HEK293 (cell line): ENCODE measurements around the gene LIN37.

ENCODE experiments used
- GLIS2 ChIP-seq: fragments of 450-650 bp; formaldehyde crosslinking; IDR thresholded peaks from 2 replicates; pipeline ENCODE4 v1.5.1; 2016; ENCODE audit warnings: missing biosample characterization, missing genetic modification characterization
- IKZF3 ChIP-seq: fragments of 450-650 bp; IDR thresholded peaks from 2 replicates; pipeline ENCODE4 v1.5.0; 2018; ENCODE audit warnings: missing biosample characterization, mild to moderate bottlenecking, missing genetic modification characterization, moderate library complexity
- KLF16 ChIP-seq: fragments of 450-650 bp; formaldehyde crosslinking; IDR thresholded peaks from 2 replicates; pipeline ENCODE4 v1.5.1; 2017; ENCODE audit warnings: missing biosample characterization, missing genetic modification characterization
- SP3 ChIP-seq: fragments of 450-650 bp; formaldehyde crosslinking; IDR thresholded peaks from 2 replicates; pipeline ENCODE4 v1.5.1; 2016; ENCODE audit warnings: missing biosample characterization, missing genetic modification characterization
- ZBTB1 ChIP-seq: fragments of 450-650 bp; formaldehyde crosslinking; IDR thresholded peaks from 2 replicates; pipeline ENCODE4 v1.5.1; 2016; ENCODE audit warnings: missing biosample characterization, missing genetic modification characterization
- ZBTB8A ChIP-seq: fragments of 450-650 bp; formaldehyde crosslinking; IDR thresholded peaks from 2 replicates; pipeline ENCODE4 v1.5.1; 2016; ENCODE audit warnings: missing biosample characterization, missing genetic modification characterization
- ZFP69B ChIP-seq: fragments of 450-650 bp; formaldehyde crosslinking; IDR thresholded peaks from 2 replicates; pipeline ENCODE4 v1.5.1; 2016; ENCODE audit warnings: missing biosample characterization, missing genetic modification characterization
- ZNF121 ChIP-seq: fragments of 450-650 bp; formaldehyde crosslinking; IDR thresholded peaks from 2 replicates; pipeline ENCODE4 v1.5.1; 2016; ENCODE audit warnings: missing biosample characterization, missing genetic modification characterization
- ZNF184 ChIP-seq: fragments of 450-650 bp; IDR thresholded peaks from 2 replicates; pipeline ENCODE4 v1.5.1; 2018; ENCODE audit warnings: missing biosample characterization, mild to moderate bottlenecking, missing genetic modification characterization
- ZNF394 ChIP-seq: fragments of 450-650 bp; formaldehyde crosslinking; IDR thresholded peaks from 2 replicates; pipeline ENCODE4 v1.5.1; 2016; ENCODE audit warnings: missing biosample characterization, missing genetic modification characterization, mild to moderate bottlenecking, moderate library complexity, borderline replicate concordance
- ZNF404 ChIP-seq: fragments of 450-650 bp; formaldehyde crosslinking; IDR thresholded peaks from 2 replicates; pipeline ENCODE4 v1.5.1; 2017; ENCODE audit warnings: missing biosample characterization, missing genetic modification characterization
- ZNF433 ChIP-seq: fragments of 450-650 bp; formaldehyde crosslinking; IDR thresholded peaks from 2 replicates; pipeline ENCODE4 v1.5.1; 2016; ENCODE audit warnings: missing biosample characterization, missing genetic modification characterization, low read depth
- ZNF600 ChIP-seq: fragments of 450-650 bp; formaldehyde crosslinking; IDR thresholded peaks from 2 replicates; pipeline ENCODE4 v1.5.1; 2016; ENCODE audit warnings: missing biosample characterization, missing genetic modification characterization
- ZNF670 ChIP-seq: fragments of 450-650 bp; formaldehyde crosslinking; IDR thresholded peaks from 2 replicates; pipeline ENCODE4 v1.5.1; 2016; ENCODE audit warnings: missing biosample characterization, missing genetic modification characterization, low read depth
- ZNF701 ChIP-seq: fragments of 450-650 bp; formaldehyde crosslinking; IDR thresholded peaks from 2 replicates; pipeline ENCODE4 v1.5.1; 2016; ENCODE audit warnings: missing biosample characterization, missing genetic modification characterization
- ZNF768 ChIP-seq: fragments of 450-650 bp; formaldehyde crosslinking; IDR thresholded peaks from 2 replicates; pipeline ENCODE4 v1.5.1; 2018; ENCODE audit warnings: missing biosample characterization, mild to moderate bottlenecking, missing genetic modification characterization
- ZNF776 ChIP-seq: fragments of 450-650 bp; formaldehyde crosslinking; IDR thresholded peaks from 2 replicates; pipeline ENCODE4 v1.5.0; 2017; ENCODE audit warnings: missing biosample characterization, missing genetic modification characterization, borderline replicate concordance
- ZSCAN16 ChIP-seq: fragments of 450-650 bp; formaldehyde crosslinking; IDR thresholded peaks from 2 replicates; pipeline ENCODE4 v1.5.1; 2016; ENCODE audit warnings: missing biosample characterization, missing genetic modification characterization
- ZSCAN30 ChIP-seq: fragments of 450-650 bp; IDR thresholded peaks from 2 replicates; pipeline ENCODE4 v1.5.1; 2018; ENCODE audit warnings: missing biosample characterization, mild to moderate bottlenecking, missing genetic modification characterization, moderate library complexity
- TF ChIP-seq, protein P1 (sequence below): fragments of 450-650 bp; formaldehyde crosslinking; IDR thresholded peaks from 2 replicates; pipeline ENCODE4 v1.5.1; 2016; ENCODE audit warnings: missing biosample characterization, missing genetic modification characterization
- TF ChIP-seq, protein P2 (sequence below): fragments of 450-650 bp; formaldehyde crosslinking; conservative IDR thresholded peaks from 2 replicates; pipeline ENCODE4 v1.5.1; 2016; ENCODE audit warnings: low read depth, missing biosample characterization, missing genetic modification characterization
- TF ChIP-seq, protein P3 (sequence below): fragments of 450-650 bp; formaldehyde crosslinking; IDR thresholded peaks from 2 replicates; pipeline ENCODE4 v1.5.1; 2016; ENCODE audit warnings: missing biosample characterization, missing genetic modification characterization
- TF ChIP-seq, protein P4 (sequence below): fragments of 450-650 bp; formaldehyde crosslinking; IDR thresholded peaks from 2 replicates; pipeline ENCODE4 v1.5.1; 2016; ENCODE audit warnings: missing biosample characterization, missing genetic modification characterization
- TF ChIP-seq, protein P5 (sequence below): fragments of 450-650 bp; formaldehyde crosslinking; IDR thresholded peaks from 2 replicates; pipeline ENCODE4 v1.5.1; 2016; ENCODE audit warnings: missing biosample characterization, missing genetic modification characterization
- TF ChIP-seq, protein P6 (sequence below): fragments of 450-650 bp; formaldehyde crosslinking; IDR thresholded peaks from 2 replicates; pipeline ENCODE4 v1.5.1; 2017; ENCODE audit warnings: missing biosample characterization, missing genetic modification characterization
- TF ChIP-seq, protein P7 (sequence below): fragments of 450-650 bp; formaldehyde crosslinking; IDR thresholded peaks from 2 replicates; pipeline ENCODE4 v1.5.1; 2017; ENCODE audit warnings: missing biosample characterization, mild to moderate bottlenecking, missing genetic modification characterization, moderate library complexity

LIN37 gene

DNA sequence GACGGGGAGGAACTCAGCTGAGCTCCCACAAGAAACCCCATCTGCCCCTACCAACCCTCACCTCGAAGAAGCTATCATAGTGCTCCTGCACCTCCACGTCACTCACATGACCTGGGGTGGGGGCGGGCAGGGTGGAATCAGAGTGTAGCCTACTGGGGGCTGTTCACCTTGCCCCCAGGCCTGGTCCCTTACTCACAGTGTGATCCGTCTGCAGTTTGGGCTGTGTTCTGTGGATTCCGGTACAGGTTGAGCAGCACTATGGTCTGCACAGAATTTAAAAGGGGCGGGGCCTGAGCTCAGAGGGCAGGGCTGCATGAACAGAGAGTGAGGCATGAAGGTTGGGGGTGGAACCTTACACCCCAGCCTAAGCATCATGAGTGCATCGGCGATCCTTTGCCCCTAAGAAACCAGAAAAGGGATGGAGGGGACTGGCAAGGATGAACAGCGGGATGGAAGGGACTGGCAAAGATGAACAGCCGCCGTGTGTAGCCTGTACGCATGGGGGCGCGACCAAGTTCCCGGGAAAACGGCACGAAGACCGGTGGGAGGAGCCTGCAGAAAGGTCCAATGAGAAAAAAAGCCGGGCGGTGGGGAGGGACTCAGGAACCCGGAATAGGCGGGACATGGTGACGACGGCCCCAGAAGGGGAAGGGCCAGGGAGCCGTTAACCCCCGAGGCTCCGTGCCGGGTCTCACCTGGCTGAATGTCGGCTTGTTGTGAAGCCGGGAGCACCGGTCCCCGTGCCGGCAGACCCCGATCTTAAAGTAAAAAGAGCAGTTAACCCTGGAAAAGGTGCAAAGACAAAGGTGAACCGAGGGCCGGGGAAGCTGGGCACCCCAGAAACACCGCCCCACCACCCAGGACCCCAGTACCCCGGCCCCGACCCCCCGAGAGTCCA, 3.7 kb upstream of the LIN37 start (continued):
- TF ChIP-seq ZNF600 (tag by site-specific recombination) (0 out of 2 replicates have a peak, but pooled peaks have one; percentile 10), ZNF670 (no peak), ZSCAN16 (tag by site-specific recombination) (no peak), ZSCAN30 (peak; percentile 32; the same call in 1 of the 2 replicates), ZNF776 (tag by site-specific recombination) (no peak), ZNF394 (peak; percentile 52; the same call in 1 of the 2 replicates), ZNF701 (no peak), ZNF433 (tag by site-specific recombination) (no peak), ZFP69B (tag by site-specific recombination) (peak; percentile 64), ZNF768 (tag by site-specific recombination) (no peak; the same call in 1 of the 2 replicates), ZBTB8A (tag by site-specific recombination) (no peak), ZNF404 (tag by site-specific recombination) (no peak), KLF16 (tag by site-specific recombination) (peak; percentile 95), ZNF184 (tag by site-specific recombination) (no peak), ZNF121 (tag by site-specific recombination) (no peak), SP3 (tag by site-specific recombination) (peak; percentile 98), ZBTB1 (tag by site-specific recombination) (0 out of 2 replicates have a peak, but pooled peaks have one; percentile 26), IKZF3 (peak; percentile 83), GLIS2 (tag by site-specific recombination) (peak; percentile 50)
- TF ChIP-seq, protein P1, sequence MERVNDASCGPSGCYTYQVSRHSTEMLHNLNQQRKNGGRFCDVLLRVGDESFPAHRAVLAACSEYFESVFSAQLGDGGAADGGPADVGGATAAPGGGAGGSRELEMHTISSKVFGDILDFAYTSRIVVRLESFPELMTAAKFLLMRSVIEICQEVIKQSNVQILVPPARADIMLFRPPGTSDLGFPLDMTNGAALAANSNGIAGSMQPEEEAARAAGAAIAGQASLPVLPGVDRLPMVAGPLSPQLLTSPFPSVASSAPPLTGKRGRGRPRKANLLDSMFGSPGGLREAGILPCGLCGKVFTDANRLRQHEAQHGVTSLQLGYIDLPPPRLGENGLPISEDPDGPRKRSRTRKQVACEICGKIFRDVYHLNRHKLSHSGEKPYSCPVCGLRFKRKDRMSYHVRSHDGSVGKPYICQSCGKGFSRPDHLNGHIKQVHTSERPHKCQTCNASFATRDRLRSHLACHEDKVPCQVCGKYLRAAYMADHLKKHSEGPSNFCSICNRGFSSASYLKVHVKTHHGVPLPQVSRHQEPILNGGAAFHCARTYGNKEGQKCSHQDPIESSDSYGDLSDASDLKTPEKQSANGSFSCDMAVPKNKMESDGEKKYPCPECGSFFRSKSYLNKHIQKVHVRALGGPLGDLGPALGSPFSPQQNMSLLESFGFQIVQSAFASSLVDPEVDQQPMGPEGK = peak; percentile 55
- TF ChIP-seq, protein P2, sequence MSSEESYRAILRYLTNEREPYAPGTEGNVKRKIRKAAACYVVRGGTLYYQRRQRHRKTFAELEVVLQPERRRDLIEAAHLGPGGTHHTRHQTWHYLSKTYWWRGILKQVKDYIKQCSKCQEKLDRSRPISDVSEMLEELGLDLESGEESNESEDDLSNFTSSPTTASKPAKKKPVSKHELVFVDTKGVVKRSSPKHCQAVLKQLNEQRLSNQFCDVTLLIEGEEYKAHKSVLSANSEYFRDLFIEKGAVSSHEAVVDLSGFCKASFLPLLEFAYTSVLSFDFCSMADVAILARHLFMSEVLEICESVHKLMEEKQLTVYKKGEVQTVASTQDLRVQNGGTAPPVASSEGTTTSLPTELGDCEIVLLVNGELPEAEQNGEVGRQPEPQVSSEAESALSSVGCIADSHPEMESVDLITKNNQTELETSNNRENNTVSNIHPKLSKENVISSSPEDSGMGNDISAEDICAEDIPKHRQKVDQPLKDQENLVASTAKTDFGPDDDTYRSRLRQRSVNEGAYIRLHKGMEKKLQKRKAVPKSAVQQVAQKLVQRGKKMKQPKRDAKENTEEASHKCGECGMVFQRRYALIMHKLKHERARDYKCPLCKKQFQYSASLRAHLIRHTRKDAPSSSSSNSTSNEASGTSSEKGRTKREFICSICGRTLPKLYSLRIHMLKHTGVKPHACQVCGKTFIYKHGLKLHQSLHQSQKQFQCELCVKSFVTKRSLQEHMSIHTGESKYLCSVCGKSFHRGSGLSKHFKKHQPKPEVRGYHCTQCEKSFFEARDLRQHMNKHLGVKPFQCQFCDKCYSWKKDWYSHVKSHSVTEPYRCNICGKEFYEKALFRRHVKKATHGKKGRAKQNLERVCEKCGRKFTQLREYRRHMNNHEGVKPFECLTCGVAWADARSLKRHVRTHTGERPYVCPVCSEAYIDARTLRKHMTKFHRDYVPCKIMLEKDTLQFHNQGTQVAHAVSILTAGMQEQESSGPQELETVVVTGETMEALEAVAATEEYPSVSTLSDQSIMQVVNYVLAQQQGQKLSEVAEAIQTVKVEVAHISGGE (tag by site-specific recombination) = peak; percentile 74
- TF ChIP-seq, protein P3, sequence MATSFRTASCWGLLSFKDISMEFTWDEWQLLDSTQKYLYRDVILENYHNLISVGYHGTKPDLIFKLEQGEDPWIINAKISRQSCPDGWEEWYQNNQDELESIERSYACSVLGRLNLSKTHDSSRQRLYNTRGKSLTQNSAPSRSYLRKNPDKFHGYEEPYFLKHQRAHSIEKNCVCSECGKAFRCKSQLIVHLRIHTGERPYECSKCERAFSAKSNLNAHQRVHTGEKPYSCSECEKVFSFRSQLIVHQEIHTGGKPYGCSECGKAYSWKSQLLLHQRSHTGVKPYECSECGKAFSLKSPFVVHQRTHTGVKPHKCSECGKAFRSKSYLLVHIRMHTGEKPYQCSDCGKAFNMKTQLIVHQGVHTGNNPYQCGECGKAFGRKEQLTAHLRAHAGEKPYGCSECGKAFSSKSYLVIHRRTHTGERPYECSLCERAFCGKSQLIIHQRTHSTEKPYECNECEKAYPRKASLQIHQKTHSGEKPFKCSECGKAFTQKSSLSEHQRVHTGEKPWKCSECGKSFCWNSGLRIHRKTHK (tag by site-specific recombination) = no peak
- TF ChIP-seq, protein P4, sequence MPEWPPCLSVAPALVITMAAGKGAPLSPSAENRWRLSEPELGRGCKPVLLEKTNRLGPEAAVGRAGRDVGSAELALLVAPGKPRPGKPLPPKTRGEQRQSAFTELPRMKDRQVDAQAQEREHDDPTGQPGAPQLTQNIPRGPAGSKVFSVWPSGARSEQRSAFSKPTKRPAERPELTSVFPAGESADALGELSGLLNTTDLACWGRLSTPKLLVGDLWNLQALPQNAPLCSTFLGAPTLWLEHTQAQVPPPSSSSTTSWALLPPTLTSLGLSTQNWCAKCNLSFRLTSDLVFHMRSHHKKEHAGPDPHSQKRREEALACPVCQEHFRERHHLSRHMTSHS = no peak
- TF ChIP-seq, protein P5, sequence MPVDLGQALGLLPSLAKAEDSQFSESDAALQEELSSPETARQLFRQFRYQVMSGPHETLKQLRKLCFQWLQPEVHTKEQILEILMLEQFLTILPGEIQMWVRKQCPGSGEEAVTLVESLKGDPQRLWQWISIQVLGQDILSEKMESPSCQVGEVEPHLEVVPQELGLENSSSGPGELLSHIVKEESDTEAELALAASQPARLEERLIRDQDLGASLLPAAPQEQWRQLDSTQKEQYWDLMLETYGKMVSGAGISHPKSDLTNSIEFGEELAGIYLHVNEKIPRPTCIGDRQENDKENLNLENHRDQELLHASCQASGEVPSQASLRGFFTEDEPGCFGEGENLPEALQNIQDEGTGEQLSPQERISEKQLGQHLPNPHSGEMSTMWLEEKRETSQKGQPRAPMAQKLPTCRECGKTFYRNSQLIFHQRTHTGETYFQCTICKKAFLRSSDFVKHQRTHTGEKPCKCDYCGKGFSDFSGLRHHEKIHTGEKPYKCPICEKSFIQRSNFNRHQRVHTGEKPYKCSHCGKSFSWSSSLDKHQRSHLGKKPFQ (tag by site-specific recombination) = peak; percentile 56; the same call in 1 of the 2 replicates
- TF ChIP-seq, protein P6, sequence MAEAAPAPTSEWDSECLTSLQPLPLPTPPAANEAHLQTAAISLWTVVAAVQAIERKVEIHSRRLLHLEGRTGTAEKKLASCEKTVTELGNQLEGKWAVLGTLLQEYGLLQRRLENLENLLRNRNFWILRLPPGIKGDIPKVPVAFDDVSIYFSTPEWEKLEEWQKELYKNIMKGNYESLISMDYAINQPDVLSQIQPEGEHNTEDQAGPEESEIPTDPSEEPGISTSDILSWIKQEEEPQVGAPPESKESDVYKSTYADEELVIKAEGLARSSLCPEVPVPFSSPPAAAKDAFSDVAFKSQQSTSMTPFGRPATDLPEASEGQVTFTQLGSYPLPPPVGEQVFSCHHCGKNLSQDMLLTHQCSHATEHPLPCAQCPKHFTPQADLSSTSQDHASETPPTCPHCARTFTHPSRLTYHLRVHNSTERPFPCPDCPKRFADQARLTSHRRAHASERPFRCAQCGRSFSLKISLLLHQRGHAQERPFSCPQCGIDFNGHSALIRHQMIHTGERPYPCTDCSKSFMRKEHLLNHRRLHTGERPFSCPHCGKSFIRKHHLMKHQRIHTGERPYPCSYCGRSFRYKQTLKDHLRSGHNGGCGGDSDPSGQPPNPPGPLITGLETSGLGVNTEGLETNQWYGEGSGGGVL (tag by site-specific recombination) = no peak
- TF ChIP-seq, protein P7, sequence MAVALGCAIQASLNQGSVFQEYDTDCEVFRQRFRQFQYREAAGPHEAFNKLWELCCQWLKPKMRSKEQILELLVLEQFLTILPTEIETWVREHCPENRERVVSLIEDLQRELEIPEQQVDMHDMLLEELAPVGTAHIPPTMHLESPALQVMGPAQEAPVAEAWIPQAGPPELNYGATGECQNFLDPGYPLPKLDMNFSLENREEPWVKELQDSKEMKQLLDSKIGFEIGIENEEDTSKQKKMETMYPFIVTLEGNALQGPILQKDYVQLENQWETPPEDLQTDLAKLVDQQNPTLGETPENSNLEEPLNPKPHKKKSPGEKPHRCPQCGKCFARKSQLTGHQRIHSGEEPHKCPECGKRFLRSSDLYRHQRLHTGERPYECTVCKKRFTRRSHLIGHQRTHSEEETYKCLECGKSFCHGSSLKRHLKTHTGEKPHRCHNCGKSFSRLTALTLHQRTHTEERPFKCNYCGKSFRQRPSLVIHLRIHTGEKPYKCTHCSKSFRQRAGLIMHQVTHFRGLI (tag by site-specific recombination) = no peak
